ENCODE data around the gene TRABD2A.

TRABD2A gene

DNA sequence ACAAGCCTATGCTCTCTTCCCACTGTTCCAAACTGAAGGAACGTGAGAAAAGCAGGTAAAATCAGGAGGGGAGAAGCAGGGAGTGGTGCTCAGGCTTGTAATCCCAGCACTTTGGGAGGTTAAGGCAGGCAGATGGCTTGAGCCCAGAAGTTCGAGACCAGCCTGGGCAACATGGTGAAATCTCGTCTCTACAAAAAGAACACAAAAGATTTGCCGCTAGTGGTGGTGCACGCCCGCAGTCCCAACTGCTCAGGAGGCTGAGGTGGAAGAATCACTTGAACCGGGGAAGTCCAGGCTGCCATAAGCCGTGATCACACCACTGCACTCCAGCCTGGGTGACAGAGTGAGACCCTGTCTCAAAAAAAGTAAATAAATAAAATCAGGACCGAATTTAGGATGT is 23.3 kb upstream of the TRABD2A start:
- no peak for DNase-seq

DNA sequence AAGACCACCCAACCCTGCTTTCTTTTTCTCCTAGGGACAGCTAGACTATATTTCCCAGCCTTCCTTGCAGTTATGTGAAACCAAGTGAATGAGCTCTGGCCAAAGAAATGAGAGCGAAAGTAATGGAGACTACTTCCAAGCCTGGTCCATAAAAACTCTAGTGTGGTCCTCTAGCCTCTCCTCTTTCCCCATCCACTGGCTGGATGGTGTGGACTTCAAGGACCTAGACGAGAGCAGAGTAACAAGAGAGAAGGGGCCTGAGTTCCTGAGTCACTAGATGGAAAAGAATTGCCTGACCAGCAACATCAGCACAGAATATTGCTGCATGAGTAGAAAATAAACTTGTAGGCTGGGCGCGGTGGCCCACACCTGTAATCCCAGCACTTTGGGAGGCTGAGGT is 21.6 kb upstream of the TRABD2A start:
- DNase-seq = no peak

DNA sequence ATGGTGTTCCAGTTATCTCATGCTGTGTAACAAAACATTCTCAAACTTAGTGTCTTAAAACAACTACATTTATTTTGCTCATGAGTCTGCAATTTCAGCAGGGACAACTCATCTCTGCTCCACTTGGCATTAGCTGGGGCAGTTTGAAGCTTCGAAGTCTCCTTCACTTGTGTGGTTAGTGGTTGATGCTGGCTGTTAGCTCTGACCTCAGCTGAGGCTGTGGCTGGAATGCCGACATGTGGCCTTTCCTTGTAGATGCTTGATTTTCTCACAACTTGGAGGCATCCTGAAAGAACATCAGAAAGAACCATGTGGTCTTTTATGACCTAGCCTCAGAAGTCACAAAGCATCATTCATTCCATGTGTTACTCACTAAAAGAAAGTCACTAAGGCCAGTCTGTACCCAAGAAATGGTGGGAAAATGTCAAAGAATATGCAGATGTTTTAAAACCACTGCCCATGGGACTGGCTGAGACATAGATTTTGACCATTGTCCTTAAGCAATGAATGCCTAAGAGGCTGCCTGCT is 20.8 kb upstream of the TRABD2A start:
- DNase-seq = no peak

DNA sequence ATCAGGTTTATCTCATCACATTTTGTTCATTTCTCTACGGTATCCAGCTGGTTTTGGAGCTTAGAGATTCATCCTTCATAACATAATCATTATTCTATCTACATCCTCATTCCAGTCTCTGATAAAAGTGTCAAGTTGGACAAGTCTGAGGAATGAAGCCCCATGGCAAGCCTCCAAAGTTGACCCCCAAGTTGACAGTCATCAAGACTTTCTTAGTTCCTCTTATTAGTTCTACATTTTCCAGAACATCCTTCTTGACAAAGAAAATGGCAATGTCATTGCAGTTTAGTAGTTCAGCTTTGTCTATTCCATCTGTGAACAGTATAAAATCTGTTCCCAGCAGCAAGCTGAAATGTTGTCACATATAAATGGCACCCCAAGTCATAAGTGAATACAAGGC is 20.1 kb upstream of the TRABD2A start:
- no peak for DNase-seq

DNA sequence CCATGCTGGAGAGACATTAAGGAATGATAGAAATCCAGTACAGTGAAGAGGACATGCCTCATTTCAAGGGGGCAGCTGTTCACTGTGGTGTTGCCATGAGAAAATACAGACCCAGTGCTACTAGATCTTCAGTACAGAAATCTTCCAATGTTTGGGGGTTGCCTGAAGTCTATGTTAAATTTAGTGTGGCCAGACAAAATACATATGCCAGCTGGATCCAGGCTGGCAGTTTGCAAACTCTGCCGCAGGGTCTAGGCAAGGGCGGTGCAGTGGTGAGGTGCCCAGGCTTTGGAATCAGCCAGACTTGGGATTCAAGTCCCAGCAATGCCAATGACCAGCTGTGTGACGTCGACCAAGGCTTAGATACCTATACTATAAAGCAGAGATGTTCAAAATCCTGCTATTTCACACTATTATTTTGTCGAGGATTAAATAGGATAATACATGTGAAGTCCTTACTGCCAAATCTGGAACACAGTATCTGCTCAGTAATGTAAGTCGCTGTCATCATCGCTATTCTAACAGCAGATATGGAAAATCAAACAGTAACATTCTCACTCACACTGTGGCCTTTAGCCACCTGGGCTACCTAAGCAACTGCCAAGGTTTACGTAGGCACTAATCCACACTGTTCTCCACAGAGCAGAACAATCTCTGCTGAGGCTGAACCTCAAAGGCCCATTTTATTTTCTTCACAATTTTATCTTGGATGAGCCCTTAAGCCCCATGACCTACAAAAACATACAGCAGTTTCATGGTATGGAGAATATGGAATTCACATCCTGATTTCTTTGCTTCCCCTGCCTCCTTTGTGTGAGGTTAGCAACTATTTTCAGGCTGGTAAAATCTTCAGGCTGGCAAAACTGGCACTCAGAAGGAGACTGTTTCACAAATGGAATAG is 18.7 kb upstream of the TRABD2A start:
- DNase-seq = no peak

DNA sequence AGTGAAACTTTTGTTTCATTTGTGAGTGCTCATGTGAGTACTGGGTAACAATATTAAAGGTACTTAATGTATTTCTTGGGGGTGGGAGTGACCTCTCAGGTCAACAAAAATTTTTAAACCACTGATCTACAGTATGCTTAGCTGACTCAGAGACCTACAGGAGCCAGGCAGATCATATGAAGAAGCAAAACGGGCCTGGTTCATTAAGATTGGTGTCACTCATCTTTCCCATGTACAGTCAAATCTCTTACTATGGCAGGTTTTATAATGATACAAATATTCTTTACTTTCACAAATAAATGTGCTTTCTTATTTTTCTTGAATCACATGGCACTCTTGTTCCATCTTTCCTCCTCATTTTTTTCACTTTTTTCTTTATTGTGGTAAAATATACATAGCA is 16.9 kb upstream of the TRABD2A start:
- DNase-seq = no peak

DNA sequence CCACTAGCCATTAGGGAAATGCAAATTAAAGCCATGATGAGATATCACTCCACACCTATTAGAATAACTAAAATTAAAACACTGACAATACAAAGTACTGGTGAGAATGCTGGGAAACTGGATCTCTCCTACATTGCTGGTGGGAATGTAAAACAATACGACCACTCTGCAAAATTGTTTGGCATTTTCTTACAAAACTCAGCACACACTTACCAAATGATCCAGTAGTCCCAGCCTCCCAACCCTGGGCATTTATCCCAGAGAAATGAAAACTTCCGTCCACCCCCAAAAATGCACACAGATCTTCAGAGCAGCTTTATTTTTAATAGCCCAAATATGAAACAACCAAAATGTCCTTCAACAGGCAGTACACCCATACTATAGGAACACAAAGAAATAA is 15.7 kb upstream of the TRABD2A start:
- no peak for DNase-seq

DNA sequence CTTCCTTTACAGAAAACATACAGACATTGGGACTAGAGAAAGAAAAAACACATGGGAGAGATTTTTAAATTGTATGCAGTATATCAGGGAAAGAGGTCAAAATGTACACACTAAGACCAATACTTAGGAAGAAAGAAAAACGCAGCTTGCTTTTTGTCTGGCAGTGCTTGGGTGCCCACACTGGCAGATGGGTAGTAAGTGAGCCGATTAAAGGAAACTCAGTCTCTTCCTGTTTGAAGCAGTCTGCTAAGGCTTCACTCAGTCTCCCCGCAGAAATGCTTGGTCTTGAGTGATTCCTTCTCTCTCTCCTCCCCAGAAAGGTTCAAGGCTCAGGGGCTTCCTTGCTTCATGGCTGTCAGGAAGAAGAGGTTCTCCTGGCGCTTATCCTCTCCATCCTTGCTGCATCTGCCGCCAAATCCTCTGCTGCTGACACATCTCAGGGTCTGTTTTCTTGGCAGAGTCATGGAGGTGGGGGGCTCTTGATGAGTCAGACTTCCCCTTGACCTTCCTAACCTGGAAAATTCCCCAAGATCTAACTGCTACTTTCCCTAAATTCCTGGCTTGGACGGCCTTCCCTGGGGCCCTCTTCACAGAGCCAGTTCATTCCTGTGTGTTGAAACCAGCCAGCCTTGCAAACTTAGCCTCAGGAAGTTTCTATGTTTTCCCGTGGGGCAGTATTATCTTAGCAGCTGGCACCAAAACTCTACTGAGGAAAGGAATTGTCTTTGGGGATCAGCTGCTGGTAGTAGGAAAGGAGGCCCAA is 14.1 kb upstream of the TRABD2A start:
- DNase-seq = no peak

DNA sequence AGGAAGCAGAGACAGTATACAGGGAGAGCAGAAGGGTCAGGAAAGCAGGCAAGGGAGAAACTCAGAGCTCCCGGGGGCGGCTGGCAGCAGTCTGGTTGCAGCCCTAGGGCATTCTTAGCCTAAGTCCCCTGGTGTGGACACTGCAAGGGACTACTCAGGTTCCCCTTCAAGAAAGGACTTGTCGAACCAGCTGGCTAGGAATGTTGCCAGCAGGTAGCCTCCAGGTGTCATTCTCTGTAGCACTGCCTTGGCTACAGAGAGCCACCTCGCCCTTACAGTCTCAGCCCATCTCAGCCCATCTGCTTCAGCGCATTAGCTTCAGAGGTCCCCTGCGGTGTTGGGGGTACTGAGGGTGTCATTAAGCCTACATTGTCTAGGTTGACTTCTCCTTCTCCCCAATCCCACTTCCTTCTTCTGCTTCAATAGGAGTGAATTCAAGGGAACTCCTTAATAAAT is 13.3 kb upstream of the TRABD2A start:
- no peak for DNase-seq

DNA sequence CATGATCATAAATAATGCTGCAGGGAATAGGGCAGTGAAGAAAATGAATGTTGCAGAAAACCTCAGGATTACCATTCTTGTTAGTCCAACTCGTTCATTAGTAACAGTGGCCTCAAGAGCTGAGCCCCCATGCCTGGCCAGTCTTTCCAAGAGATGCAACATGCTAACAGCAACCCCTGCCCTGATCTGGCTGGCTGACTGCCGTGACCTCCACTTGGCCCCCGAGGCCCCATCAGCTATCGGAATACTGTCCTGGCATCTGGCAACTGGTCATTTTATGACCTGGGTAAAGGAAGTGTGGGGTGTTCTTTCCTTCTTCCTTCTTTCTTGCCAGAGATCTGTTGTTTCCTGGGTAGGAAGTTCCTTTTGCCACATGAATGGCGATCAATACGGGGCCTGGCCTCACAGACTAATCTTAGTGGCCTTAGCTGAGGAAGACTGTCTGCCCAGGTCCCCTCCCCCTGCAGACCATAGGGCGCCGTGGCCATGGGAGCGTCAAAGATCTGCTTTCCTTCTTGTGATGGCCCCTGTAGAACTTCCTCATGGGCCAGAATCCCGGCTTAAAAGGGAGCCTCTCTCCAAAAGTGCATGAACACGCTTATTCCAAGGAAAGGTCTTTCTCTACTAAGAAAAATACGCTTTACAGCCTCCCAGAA is 10.6 kb upstream of the TRABD2A start:
- DNase-seq = peak in 1 of 2 donors; percentile 18

DNA sequence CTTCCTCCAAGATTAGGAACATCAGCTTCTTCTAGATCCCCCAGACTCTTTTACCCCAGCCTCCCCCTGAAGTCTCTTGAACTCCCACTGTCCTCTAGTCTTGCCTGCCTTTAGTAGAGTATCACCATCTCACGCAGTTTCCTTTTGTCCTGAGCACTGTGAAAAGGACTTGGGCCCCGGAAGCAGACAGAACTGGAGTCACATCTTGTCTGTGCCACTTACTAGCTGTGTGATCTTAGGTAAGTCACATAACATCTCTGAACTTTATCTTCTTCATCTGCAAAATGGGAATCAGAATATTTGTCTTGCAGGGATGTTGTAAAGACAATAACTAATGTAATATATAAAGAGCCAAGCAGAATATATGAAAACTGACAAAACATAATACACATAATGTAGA is 8.4 kb upstream of the TRABD2A start:
- DNase-seq = no peak

DNA sequence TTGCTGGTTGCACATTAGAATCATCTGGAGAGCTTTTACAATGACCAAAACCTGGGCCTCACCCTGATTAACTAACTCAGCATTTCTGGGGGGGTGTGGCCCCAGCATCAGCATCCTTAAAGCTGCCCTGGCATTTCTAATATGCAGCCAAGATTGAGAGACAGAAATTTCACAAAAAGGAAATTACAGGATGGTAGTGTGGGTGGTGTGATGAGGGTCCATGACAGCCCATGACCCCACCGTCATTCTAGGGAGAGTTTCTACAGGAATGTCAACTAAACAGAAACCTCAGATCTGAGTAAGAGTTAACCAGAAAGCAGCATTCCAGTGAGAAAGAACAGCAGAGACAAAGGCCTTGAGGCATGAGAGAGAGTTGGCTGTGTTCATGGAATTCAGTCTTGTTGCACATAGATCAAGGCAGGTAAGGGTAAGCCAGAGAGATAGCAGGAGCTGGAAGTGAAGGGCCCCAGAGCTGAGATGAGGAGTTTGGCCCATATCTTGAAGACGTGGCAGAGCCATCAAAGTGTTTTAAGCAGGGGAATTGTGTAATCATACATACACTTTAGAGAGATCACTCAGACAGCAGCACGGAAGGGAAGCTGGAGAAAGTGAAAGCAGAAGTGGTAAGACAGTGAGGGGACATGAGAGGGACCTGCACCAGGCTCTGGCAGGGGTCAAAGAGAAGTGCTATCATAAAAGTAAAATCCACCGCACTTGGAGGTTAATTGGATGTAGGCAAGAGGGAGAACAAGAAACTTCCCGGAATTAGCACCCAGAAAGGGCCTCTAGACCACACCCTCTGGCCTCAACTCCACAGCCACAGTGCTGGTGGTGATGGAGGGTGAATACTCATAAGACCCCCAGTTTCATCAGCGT is 7.8 kb upstream of the TRABD2A start:
- peak in 1 of 2 donors; percentile 21 for DNase-seq

DNA sequence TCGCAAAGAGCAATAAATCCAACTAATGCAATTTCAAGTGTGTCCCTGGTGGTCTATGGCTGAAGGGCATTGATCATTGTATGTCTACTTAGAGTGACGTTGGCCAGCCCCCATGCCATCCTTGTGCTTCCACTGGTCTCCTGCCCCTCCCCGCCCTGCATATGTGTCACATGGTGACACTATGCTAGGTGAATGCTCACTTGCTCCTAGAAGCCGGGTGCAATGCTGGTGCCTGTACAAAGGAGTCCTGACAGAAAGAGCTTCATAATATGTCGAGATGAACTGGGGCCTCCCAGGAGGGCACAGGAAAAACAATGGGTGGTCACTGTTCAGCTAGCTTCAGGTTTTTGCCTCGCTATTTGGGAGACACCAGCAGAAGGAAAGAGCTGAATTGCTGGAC is 5.9 kb upstream of the TRABD2A start:
- DNase-seq = no peak

DNA sequence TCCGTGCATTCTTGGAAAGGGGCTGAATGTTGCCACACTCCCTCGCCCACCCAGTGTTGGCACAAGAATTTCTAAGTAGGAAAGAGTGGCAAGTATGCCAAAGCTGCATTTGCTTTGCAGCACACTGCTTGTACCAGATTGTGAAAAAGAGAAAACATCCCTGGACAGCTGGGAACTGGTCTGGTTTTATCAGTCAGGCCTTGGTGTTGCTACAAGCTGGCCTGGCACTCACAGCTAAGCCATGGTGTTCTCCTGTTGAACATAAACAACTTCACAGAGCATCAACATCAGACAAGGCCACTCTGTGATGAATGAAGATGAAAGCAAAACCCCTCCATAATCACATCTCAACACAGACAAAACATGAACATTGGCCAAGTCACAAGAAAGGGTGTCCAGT is 4.2 kb upstream of the TRABD2A start:
- no peak for DNase-seq

DNA sequence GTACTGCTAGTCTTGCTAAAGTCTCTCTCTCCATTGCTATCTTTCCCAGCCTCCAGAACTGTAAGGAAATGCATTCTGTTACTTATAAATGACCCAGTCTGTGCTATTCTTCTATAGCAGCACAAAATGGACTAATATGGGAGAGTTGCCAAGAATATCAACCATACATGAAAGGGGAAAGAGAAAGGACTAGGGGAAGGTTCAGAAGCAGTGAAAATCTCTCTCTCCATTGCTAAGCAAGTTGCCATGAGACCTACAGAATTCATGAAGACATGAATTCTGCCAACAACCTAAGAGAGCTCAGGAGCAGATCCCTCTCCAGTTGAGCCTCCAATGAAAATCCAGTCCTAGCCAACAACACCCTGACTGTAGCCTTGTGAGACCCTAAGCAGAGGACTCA is 3.6 kb upstream of the TRABD2A start:
- no peak for DNase-seq

DNA sequence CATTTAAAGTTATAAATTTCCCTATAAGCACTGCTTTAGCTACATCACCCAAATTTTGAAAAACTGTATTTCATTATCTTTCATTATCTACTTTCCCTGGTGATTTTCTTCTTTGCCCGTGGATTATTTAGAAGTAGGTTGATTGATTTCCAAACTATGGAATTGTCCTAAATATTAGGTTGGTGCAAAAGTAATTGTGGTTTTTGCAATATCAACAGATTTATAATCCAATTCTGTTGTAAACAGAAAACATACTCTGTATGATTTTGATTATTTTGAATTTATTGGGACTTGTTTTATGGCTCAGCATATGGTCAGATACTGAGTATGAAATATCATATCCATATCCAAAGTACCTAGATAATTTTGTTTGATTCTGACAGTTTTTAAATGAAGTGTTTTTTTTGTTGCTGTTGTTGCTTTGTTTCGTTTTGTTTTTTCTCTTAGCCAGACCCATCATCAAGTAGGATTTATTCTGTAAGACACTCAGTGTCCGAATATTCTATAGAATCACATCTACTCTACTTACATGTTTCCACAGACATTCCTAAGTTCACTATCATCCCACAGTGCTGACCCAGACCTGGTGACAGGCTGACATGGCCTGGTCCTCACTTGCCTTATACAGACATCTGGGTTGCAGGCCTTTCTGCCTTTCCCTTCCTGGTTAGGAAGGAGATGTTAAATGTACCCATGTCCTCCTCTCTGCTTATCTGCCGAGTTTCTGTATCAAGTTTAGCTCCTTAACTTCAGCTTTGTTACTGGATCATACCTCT is 2.1 kb upstream of the TRABD2A start:
- DNase-seq = no peak

DNA sequence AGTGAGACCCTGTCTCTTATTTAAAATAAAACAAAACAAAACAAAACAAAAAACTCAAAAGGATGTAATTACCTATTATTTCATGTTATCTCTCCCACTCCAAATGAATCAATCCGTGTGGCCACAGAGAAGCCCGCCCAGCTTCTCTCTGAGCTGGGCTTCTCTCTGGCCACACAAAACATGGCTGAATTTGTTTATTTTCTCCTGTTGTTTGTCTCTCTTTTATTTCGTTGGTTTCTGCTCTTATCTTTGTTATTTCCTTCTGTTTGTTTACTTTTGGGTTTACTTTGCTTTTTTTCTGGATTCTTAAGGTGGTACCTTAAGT is 1.5 kb upstream of the TRABD2A start:
- no peak for DNase-seq

DNA sequence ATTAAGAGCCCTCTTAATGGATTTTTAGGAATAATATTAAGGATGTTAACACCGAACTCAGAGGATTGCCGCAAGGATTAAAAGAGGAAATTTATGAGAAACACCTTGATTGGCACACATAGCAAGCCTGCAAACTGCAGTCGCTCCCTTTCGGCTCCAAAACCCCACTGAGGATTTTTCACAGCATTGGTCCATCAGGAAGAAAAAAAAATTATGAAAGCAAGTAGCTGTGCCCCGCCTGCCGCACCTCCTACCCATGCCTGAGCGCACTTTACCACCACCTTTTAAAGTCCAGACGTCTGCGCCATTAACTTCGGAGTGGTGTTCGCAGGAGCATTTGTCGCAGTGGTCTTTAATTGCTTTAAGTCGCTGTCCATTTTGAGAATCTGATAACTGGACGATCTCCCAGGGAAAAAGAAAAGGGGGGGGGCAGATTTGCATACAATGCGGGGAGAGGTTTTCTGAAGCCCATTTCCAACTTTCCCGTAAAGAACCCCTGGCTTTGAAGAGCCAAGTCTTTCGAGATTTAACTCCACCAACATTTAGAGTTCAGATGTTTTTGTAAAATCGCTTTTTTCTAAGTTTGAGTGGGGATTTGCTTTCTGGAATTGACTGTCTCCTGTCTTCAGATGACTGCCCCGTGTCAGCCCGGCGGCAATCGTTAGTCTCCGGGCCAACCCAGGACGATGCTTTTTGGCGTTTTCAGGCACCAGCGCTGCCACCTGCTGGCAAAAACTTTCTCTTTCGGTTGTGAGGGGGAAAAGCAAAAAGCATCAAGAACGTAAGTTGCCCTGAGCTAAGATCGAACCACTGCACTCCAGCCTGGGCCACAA is 913 bp upstream of the TRABD2A start:
- peak; percentile 71 to 79 for DNase-seq

DNA sequence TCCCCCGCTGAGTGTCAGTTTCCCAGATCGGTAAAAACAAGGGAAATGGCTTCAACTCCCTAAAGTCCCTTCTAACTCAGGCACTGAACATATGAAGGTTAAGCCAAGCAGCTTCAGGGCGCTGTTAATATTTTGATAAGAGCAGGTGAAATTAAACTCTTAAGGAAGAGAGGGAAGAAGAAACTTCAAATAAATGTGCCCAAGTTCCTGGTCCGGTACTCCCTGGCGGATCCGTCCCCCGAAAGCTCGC is 564 bp downstream of the TRABD2A start:
- no peak for DNase-seq

DNA sequence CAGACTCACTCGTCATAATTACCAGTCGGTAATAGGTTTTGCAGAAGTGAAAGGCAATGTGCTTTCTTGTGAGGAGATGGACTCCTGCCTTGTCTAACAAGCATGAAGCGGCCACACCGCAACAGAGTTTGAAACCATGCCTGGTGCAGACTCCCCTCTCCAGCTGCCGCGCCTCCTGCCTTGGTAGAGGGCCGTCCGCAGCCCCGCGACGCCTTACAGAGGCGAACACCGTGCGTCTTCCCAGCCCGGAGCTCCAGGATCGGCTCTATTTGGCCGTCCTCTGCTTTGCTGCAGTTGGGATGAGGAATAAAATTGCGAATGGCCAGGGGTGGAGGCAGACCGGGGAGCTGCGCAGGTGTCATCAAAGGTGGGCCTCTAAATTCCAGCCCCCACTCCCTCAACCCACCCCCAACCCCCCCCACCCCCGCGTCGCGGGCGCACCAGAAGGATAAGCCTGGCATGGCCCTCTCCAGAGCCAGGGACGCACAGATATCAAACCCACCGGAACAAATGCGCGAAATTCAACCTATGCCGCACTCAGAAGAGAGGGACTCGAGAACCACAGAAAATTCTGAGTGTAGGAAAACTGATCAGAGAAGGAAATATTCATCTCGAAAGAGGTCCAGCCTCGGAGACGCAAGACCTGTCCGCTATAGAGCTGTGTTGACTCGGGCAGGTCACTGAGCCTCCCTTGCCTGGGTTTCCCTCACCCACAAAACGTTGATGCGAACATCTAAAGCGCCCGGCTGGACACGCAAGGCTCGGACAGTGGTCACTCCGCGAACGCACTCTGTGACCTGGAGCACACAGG is 1.1 kb downstream of the TRABD2A start:
- no peak for DNase-seq

All from hippocampal formation (tissue), 2 donors.